HG03521 (cell line): ENCODE measurements around the gene KLK2.

Experiments used
- ATAC-seq: cut with Tn5 transposase; IDR thresholded peaks from one replicate; pipeline ENCODE4 v1.9.1; 2021; ENCODE audit warnings: mild to moderate bottlenecking, moderate library complexity; ENCODE audit not compliant: unreplicated experiment

KLK2 gene

DNA sequence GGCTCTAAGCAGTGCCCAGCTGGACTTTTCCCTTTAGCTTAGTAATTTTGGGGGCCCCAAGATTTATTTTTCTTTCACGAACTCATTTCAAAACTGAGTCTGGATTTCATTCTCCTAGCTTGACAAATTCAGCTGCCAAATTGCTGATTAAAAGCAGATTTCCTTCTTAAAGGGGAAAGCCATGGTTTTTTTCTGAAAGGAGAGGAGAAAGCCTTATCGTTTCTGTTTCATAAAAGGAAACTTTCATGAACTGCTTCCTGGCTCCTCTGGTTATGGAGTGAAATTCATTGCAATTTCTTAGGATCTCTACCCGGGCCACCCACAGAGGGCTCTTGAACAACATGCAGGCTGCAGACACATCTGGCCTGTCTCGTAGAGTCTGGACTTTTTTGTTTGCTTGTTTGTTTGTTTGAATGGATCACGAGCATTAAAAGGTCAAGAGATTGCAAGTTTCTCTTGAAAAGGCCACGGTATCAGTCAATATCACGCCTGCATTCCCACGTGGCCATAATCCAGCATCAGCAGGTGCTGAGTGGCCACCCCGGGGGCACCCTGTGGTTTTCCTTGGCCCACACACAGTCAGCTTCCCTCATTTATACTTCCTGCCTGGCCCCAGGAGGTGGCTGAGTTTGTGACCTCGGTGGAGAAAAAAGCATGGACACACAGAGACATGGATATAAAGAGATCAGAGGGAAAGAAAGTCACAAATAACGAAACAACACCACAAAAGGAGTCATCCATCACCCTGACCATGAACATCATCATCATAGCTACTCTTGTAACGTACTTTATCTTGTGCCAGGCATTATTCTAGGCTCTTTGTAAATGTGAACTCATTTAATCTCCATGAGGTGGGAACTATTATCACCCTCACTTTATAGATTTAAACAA lies 48.4 kb downstream of the KLK2 start:
- no peak for ATAC-seq

DNA sequence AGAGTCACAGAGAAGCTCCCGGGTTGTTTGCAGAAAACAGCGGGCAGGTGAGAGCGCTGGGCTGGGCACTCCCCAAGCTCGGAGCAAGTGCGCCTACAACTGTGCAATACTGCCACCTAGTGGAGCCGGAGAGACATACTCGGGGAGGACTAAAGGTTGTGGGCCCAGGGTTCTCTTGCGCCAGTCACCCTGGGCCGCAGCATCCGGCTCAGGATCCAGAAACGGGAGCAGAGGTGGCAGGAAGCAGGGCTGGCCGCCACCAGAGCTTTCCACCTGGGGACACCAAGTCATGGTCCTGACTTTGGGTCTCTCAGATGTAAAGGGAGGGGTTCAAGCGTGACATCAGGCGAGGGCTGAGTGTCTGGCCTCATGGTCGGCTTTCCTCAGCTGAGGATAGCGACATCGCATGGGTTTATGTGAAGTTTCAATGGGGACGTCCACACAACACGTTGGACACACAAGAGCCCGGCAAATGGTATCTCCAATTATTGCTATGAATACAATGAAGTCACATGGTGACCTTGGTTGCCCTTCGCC lies 49.1 kb downstream of the KLK2 start:
- no peak for ATAC-seq

DNA sequence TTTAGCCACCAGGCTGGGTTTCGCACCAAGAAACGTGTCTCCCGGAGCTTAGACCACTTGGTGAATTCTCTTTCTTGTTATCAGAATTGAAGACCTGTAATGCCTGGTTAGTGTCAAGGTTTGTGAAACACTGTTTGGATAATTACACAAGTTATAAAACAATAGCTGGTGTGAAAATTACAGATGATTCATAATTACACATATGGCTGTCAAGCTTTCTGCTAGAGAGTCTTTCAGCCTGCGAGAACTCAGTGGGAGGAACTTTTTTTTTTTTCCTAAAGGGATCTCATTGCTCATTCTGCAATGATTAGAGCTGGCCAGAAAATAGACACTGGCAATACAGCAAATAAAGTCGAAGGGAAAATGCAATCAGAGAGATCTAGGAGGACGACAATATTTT lies 51.3 kb downstream of the KLK2 start:
- no peak for ATAC-seq

DNA sequence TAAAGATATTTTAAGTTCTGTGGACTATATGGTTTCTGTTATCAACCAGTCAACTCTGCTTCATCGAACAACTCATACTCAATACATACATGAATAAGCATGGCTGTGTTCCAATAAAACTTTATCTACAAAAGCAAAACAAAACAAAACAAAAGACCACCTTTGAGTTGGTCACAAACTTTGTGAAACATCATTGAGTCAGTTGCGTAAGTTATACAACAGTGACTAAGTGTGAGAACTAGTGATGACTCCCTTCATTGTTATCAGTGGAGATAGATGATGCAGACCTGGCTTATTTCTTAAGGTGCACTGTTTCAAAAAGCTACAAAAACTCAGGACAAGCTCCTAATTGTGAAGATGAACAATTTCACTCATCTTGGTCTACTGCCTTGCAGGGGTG lies 52.5 kb downstream of the KLK2 start:
- no peak for ATAC-seq

- ATAC-seq = no peak
Observed at GRCh38 chr19:50926144-50926543, 52.9 kb downstream of the KLK2 start.

- no peak for ATAC-seq
Observed at GRCh38 chr19:50928831-50929230, 55.6 kb downstream of the KLK2 start.
